Measurements from ENCODE around the gene COPS2. TPM values are rescaled to one million over a fixed set of nuclear protein-coding genes. Genes with fewer than 3 reads are reported as not detected.

COPS2 gene
- total and polyA plus RNA-seq, 2 of the 13 experiments (the other 11 are each of a cell fraction or from before 2014, with no cell fraction given): 37.8 to 66.3 TPM

GRCh38 chr15:49169880-49170597 is 14.6 kb upstream of the COPS2 start, which contains the start of gene GALK2 (continued):
- TF ChIP-seq ZHX1 (CRISPR knock-in tag; IDR thresholded peaks at IDR 0.05; ENCODE audit: low read depth) (peak; percentile 86; the same call in 1 of the 2 replicates), PHF20 (CRISPR knock-in tag; IDR thresholded peaks at IDR 0.05) (peak; percentile 77), ZNF546 (CRISPR knock-in tag; conservative IDR thresholded peaks at IDR 0.05) (no peak), KDM4B (CRISPR knock-in tag; IDR thresholded peaks at IDR 0.05) (no peak), ZBTB46 (CRISPR knock-in tag; IDR thresholded peaks at IDR 0.05; ENCODE audit: borderline replicate concordance) (no peak), TP53 (CRISPR knock-in tag; conservative IDR thresholded peaks at IDR 0.05) (0 out of 2 replicates have a peak, but pooled peaks have one; percentile 19), ZNF160 (CRISPR knock-in tag; IDR thresholded peaks at IDR 0.05) (no peak), AGO1 (IDR thresholded peaks at IDR 0.05; ENCODE audit: low read depth, low read length, poor library complexity, severe bottlenecking) (no peak), GZF1 (CRISPR knock-in tag; IDR thresholded peaks at IDR 0.05) (0 out of 2 replicates have a peak, but pooled peaks have one; percentile 59), RXRB (CRISPR knock-in tag; IDR thresholded peaks at IDR 0.05; ENCODE audit: borderline replicate concordance) (no peak; the same call in 1 of the 2 replicates), SIN3B (IDR thresholded peaks at IDR 0.05; ENCODE audit: low read length) (no peak), ZNF3 (CRISPR knock-in tag; IDR thresholded peaks at IDR 0.05) (no peak), SPEN (CRISPR knock-in tag; IDR thresholded peaks at IDR 0.05; ENCODE audit: low read depth) (no peak), BATF2 (CRISPR knock-in tag; IDR thresholded peaks at IDR 0.05) (no peak), ZNF619 (CRISPR knock-in tag; IDR thresholded peaks at IDR 0.05) (0 out of 2 replicates have a peak, but pooled peaks have one; percentile 28), ZNF543 (CRISPR knock-in tag; IDR thresholded peaks at IDR 0.05) (no peak; the same call in 1 of the 2 replicates), ZNF558 (CRISPR knock-in tag; IDR thresholded peaks at IDR 0.05; ENCODE audit: borderline replicate concordance) (0 out of 2 replicates have a peak, but pooled peaks have one; percentile 70), BORCS8-MEF2B (CRISPR knock-in tag; IDR thresholded peaks at IDR 0.05) (peak; percentile 80), SMAD9 (CRISPR knock-in tag; IDR thresholded peaks at IDR 0.05) (no peak), ZNF10 (CRISPR knock-in tag; IDR thresholded peaks at IDR 0.05; ENCODE audit: borderline replicate concordance, low read depth) (no peak), ZNF569 (CRISPR knock-in tag; IDR thresholded peaks at IDR 0.05; ENCODE audit: borderline replicate concordance) (no peak), ATM (IDR thresholded peaks at IDR 0.05; ENCODE audit: borderline replicate concordance) (no peak)
- TF ChIP-seq, protein P1, sequence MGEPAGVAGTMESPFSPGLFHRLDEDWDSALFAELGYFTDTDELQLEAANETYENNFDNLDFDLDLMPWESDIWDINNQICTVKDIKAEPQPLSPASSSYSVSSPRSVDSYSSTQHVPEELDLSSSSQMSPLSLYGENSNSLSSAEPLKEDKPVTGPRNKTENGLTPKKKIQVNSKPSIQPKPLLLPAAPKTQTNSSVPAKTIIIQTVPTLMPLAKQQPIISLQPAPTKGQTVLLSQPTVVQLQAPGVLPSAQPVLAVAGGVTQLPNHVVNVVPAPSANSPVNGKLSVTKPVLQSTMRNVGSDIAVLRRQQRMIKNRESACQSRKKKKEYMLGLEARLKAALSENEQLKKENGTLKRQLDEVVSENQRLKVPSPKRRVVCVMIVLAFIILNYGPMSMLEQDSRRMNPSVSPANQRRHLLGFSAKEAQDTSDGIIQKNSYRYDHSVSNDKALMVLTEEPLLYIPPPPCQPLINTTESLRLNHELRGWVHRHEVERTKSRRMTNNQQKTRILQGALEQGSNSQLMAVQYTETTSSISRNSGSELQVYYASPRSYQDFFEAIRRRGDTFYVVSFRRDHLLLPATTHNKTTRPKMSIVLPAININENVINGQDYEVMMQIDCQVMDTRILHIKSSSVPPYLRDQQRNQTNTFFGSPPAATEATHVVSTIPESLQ (CRISPR knock-in tag; conservative IDR thresholded peaks at IDR 0.05): no peak

Data from HepG2 (cell line).